ENCODE results near the gene LMF1.

DNA sequence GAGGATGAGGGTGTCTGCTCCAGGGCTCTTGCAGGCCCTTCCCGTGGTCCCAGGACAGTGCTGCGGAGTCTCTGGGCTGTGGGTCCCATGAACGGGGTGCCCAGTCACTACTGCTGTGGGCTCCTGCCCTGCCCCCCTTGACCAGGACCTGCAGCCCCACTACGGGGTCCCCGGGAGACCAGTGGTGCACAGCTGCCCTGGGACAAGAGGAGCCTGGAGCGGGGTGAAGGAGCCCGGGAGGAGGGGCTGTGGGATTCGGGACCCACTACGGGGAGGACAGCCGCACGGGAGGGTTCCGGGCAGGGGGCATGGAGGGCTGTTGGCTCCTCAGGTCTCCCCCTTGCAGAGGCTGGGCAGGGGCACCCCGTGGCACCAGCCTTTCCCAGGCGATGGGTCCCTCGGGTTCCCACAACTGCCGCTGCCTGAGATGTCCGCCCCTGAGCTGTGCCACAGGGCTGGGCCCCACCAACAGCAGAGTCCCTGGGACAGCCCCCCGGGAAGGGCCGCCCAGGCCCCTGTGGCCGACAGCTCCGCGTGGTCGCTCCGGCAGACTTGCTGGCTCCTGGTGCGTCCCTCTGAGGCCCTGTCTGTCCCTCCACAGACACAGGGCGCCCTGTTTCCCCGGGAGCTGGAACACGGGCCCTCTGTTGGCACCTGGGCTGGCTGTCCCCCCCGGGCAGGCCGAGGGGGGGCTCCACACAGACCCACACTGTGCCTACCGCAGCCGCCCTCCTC is 118.2 kb downstream of the LMF1 start:
- TF ChIP-seq ZNF274 (IDR thresholded peaks at IDR 0.05; ENCODE audit: low read depth, low read length): no peak
- no peak for TF ChIP-seq YY1 (IDR thresholded peaks at IDR 0.05; ENCODE audit: insufficient read depth, insufficient read length)
- no peak for TF ChIP-seq SUZ12 (IDR thresholded peaks at IDR 0.05; ENCODE audit: extremely low read depth, insufficient read depth, insufficient read length)
